GM19324 (cell line): ENCODE data around the gene POLR3B.
"Not testable (repeated sequence)": the region's sequence is repeated elsewhere in the genome, so short reads cannot be mapped to it uniquely, and the experiment has no call there.

Experiments used
- ATAC-seq: cut with Tn5 transposase; IDR thresholded peaks from one replicate; pipeline ENCODE4 v1.9.1; 2021; ENCODE audit warnings: mild to moderate bottlenecking, moderate library complexity; ENCODE audit not compliant: unreplicated experiment, low FRiP score

Gene POLR3B

DNA sequence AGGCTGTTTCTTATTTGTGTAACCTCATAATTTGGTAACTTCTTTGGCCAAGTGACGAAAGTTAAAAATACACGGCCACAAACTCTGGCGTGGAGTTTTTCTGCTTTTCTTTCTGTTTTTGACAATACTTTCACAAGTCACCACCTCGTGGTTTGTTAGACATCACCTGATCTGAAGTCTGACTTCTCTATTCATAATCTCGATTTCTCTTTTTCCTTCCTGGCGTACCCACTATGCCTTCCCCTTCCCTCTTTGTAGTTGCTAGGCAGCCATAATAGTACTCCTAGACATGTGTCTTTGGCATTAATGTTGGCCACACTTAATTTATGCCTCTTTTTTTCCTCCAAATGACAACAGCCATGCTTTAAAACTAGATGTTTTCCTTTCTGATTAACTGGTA lies 97.6 kb downstream of the POLR3B start:
- ATAC-seq = peak; percentile 77

DNA sequence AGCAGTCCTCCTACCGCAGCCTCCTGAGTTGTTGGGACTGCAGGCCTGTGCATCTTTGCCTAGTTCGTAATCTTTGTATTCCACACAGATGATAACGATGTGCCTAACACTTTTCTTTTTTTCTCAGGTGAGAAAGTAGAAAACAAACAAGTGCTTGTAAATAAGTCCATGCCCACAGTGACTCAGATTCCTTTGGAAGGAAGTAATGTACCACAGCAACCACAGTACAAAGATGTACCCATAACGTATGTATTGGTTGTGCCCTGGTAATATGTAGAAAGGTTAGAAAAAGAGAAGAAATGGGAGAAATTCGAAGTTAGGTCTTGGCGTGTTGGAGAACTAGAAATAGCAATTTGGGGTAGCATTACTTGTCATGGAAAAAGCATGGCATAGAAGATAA lies 101.6 kb downstream of the POLR3B start:
- ATAC-seq = no peak

- no peak for ATAC-seq
These were observed 102.0 kb downstream of the POLR3B start for GRCh38 chr12:106459534-106459933.

DNA sequence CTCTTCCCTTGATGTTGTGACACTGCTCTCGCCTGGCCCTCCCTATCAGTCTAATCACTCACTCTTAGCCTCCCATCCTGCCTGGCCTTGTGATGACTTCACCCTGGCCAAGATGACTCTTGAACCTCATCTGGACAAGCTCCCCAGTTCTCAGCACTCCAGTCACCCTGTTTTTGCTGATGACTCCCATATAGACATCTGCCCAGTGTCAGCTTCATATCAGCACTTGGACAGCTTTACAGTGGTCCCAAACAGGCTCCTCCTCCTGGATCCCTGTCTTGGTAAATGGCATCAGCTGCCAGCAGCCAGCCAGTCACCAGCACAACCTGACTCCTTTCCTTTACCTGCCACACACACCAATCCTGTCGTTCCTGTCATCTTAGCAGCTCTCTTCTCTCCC lies 104.2 kb downstream of the POLR3B start:
- ATAC-seq = no peak

GRCh38 chr12:106465605-106466004 lies 108.1 kb downstream of the POLR3B start:
- ATAC-seq = not testable (repeated sequence)

DNA sequence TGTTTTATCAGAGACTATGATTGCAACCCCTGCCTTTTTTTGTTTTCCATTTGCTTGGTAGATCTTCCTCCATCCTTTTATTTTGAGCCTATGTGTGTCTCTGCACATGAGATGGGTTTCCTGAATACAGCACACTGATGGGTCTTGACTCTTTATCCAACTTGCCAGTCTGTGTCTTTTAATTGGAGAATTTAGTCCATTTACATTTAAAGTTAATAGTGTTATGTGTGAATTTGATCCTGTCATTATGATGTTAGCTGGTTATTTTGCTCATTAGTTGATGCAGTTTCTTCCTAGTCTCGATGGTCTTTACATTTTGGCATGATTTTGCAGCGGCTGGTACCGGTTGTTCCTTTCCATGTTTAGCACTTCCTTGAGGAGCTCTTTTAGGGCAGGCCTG lies 118.1 kb downstream of the POLR3B start:
- ATAC-seq = not testable (repeated sequence)

GRCh38 chr12:106477627-106478026 lies 120.1 kb downstream of the POLR3B start:
- ATAC-seq = not testable (repeated sequence)

DNA sequence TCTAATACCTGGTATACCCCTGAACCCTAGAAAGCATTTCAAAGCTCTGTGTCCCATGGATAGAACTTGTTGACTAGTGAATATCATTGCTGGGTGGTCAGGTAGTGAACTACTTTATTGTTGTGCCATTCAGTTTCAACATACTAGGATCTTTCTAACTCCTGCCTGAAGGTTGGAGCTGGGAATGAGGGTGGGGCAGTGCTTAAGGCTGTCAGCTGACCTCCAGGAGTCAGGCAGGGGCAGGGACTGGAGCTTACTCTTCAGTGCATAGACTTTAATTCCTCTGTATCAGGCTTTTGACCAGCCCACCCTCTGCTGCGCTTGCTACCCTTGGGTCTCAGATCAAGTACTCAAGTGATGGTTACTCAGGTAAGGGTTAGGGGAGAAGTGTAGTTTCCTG lies 122.7 kb downstream of the POLR3B start:
- no peak for ATAC-seq

DNA sequence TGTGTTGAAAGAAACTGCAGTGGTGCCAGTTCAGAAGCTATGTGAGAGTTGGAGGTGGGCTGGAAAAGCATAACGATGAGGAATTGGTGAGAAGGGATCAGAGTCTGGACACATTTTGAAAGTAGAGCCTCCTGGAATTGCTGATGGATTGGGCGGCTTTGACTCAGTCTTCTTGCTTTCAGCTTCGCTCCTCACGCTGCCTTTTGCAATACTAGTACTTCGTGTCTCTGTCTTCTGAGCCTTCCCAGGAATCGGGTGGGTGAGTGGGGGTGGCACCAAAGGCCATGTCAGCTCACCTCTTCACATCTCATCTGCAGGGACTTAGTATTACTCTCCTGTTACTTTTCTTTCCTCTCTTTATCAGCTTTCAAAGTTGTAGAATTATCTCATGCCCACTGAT lies 123.7 kb downstream of the POLR3B start:
- no peak for ATAC-seq

- ATAC-seq = no peak
These were observed 130.1 kb downstream of the POLR3B start for GRCh38 chr12:106487664-106488063.

GRCh38 chr12:106488884-106489283 lies 131.3 kb downstream of the POLR3B start:
- ATAC-seq = no peak

- ATAC-seq = no peak
These were observed 132.7 kb downstream of the POLR3B start for GRCh38 chr12:106490264-106490663.

- no peak for ATAC-seq
These were observed 135.3 kb downstream of the POLR3B start for GRCh38 chr12:106492857-106493256.

GRCh38 chr12:106493531-106493930 lies 136.0 kb downstream of the POLR3B start:
- no peak for ATAC-seq

GRCh38 chr12:106495354-106495965 lies 137.9 kb downstream of the POLR3B start:
- ATAC-seq = no peak

GRCh38 chr12:106498056-106498455 lies 140.5 kb downstream of the POLR3B start:
- ATAC-seq = no peak

- no peak for ATAC-seq
These were observed 142.1 kb downstream of the POLR3B start for GRCh38 chr12:106499628-106500027.

- ATAC-seq = no peak
These were observed 149.1 kb downstream of the POLR3B start for GRCh38 chr12:106506691-106507090.

- ATAC-seq = no peak
These were observed 151.4 kb downstream of the POLR3B start for GRCh38 chr12:106508966-106509365.

DNA sequence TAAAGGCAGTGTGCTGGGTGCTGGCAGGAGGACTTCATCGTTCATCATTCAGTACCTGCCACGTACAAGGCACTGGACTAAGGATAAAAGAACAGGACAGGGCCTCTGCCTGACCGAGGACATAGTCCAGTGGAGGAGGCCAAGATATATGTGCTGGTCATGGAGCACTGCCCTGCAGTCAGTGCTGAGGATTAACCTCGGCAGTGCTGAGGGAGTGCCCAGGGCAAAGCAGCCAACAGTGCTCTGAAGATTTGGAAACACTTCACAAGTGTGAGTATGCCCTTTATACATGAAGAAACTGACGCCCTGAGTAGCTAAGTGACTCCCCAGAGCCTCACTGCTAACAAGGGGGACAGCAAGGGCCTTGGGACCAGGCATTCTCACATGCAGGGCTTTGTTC lies 153.8 kb downstream of the POLR3B start:
- ATAC-seq = no peak

GRCh38 chr12:106517314-106517713 lies 159.8 kb downstream of the POLR3B start:
- no peak for ATAC-seq

GRCh38 chr12:106519607-106520021 lies 162.1 kb downstream of the POLR3B start:
- no peak for ATAC-seq

DNA sequence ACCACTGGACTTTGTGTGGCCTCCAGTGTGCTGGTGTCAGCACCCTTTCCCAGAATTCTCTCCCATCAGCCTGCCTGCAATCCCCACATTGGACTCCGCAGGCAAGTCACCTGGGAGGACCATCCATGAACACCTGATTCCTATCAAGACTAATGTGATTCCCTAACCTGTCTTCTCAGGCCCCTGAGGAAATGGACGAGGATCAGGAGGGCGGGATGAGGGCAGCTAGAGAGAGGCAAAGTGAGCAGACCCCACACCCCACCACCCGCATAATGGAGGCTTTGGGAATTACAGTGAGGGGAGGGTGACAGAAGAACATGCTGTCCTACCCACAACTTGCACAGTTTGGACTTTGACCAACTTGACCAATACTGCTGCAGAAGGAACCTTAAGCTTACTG lies 164.4 kb downstream of the POLR3B start:
- no peak for ATAC-seq
